Psoas muscle (tissue), 8 donors: ENCODE results near the gene CTDP1. TPM values are rescaled to one million over a fixed set of nuclear protein-coding genes. Genes with fewer than 3 reads are reported as not detected.

Source experiments
- ATAC-seq, 4 donors: fragments of 200-7000 bp; cut with Tn5 transposase; one replicate each; pipeline ENCODE4 v1.9.1; 2020; ENCODE audit warnings: moderate library complexity in 3 of 4, mild to moderate bottlenecking in 2 of 4
- DNase-seq, 2 donors: peaks; one replicate each; pipeline ENCODE4 v3.0.0-alpha.2; 2020
- H3K27ac ChIP-seq: fragments of 200-600 bp; one replicate; pipeline ENCODE4 v1.8.0; 2022
- H3K27me3 ChIP-seq, 3 donors: fragments of 200-600 bp in 1 of 3; one replicate each; pipeline versions ENCODE4 v1.6.1 to v1.8.0; 2013 to 2022; ENCODE audit warnings: low read length in 2 of 3, mild to moderate bottlenecking in 2 of 3, moderate library complexity in 1 of 3; ENCODE audit not compliant: insufficient read depth in 3 of 3
- H3K36me3 ChIP-seq, 2 donors: fragments of 200-600 bp in 1 of 2; one replicate each; pipeline versions ENCODE4 v1.6.1 to v1.8.0; 2013 to 2022; ENCODE audit warnings: low read depth in 1 of 2, mild to moderate bottlenecking in 1 of 2, moderate library complexity in 1 of 2; ENCODE audit not compliant: insufficient read depth in 1 of 2
- H3K4me1 ChIP-seq: fragments of 200-600 bp; one replicate; pipeline ENCODE4 v1.8.0; 2022
- H3K4me3 ChIP-seq: fragments of 200-600 bp; one replicate; pipeline ENCODE4 v1.8.0; 2022; ENCODE audit warnings: mild to moderate bottlenecking
- H3K9me3 ChIP-seq: fragments of 200-600 bp; one replicate; pipeline ENCODE4 v1.8.0; 2022
- CTCF ChIP-seq: fragments of 200-600 bp; IDR thresholded peaks from one replicate; pipeline ENCODE4 v1.8.0; 2022; ENCODE audit warnings: antibody characterized with exemption
- WGBS, 3 donors: extraction: QIAGEN DNeasy Blood & Tissue Kit; methylation state at CpG; one replicate each; pipeline versions ENCODE4 v1.1.6 to v1.1.7; 2013; 5-methylcytosine and 5-hydroxymethylcytosine counted together
- intact Hi-C, 2 donors: fragments of 100-400 bp; cut with DNase I; formaldehyde crosslinking; loops; one replicate each; pipeline versions ENCODE4 v1.11.0 to v1.14.2; 2022
- polyA plus RNA-seq, 3 donors: library from polyadenylated mRNA; stranded (reverse); fragments of 200-250 nt; gene quantifications; one replicate each; pipeline ENCODE4 v1.2.3, GENCODE V29; 2013
- total RNA-seq, 4 donors: library from RNA; stranded (reverse); fragmentation: NEBNext Ultra II Directional in 2 of 4; extraction: Animal tissue kit (Norgen Biotek cat#: 25700) in 2 of 4; gene quantifications; one replicate each; pipeline versions ENCODE4 v1.2.1 to v1.2.4, GENCODE V29; 2021 to 2023
- donor health status: healthy with polysubstance abuse.
- donor health status: DM: no; HTN: no; CAD: no; lungs with moderate emphysema.
- donor health status: Bipolar disorder and iron deficiency.
- donor health status: healthy.
- donor health status: DM: yes; HTN: yes; CAD: no.
- donor health status: DM: no; HTN: no; CAD: no.
- donor health status: DM: no; HTN: no; CAD: no.
- donor health status: DM: yes; HTN: yes; CAD: no.

CTDP1 gene
- total and polyA plus RNA-seq, 7 donors = 7.6 to 21.6 (median 12.4) TPM

GRCh38 chr18:79797518-79798345, 118.1 kb downstream of the CTDP1 start, which contains the start of gene KCNG2:
Gene KCNG2, plus strand, starts transcription at chr18:79797938. Its CDS starts 65,730 bp downstream, at chr18:79863668.
- no peak for TF ChIP-seq CTCF
- Histone ChIP-seq H3K4me3 (peak within 1 kb of the TSS; percentile 58), H3K4me1 (peaks cover 6% of the 10 kb centered on the region), H3K27ac (no peak within 1 kb of the TSS), H3K36me3 (no peaks in the 10 kb centered on the region), H3K27me3 (peaks cover 0 to 50% (median 16%) of the 10 kb centered on the region in 3 donors), H3K9me3 (no peaks in the 10 kb centered on the region)
- DNase-seq (peak in 1 of 2 donors; percentile 45), ATAC-seq (peak; percentile 44 to 77 (median 62))
- 2% methylated on average over 35 to 92 of the region's 92 CpGs for WGBS, 3 donors
- intact Hi-C loops = no loop called here

GRCh38 chr18:79798346-79798998, 118.9 kb downstream of the CTDP1 start:
- H3K4me1 ChIP-seq = peaks cover 6% of the 10 kb centered on the region
- H3K27ac ChIP-seq = no peak overlapping the region
- intact Hi-C loops = no loop called here
- no peaks in the 10 kb centered on the region for H3K36me3 ChIP-seq
- DNase-seq (peak in 1 of 2 donors; percentile 48), ATAC-seq (peak in 1 of 4 donors; percentile 22)
- peaks cover 0 to 50% (median 16%) of the 10 kb centered on the region in 3 donors for H3K27me3 ChIP-seq
- peak overlapping the region; percentile 58 for H3K4me3 ChIP-seq
- TF ChIP-seq CTCF = no peak
- no peaks in the 10 kb centered on the region for H3K9me3 ChIP-seq
- 1% methylated on average over 34 to 78 of the region's 78 CpGs for WGBS, 3 donors

GRCh38 chr18:79798999-79799370, 119.4 kb downstream of the CTDP1 start:
- Histone ChIP-seq H3K4me1 (peaks cover 6% of the 10 kb centered on the region), H3K36me3 (no peaks in the 10 kb centered on the region), H3K9me3 (no peaks in the 10 kb centered on the region), H3K4me3 (peak overlapping the region; percentile 58), H3K27me3 (peaks cover 0 to 50% (median 16%) of the 10 kb centered on the region in 3 donors), H3K27ac (no peak overlapping the region)
- intact Hi-C loops = no loop called here
- 3 to 4% (median 3%) methylated on average over 11 to 14 of the region's 14 CpGs for WGBS, 3 donors
- ATAC-seq (no peak), DNase-seq (no peak)
- no peak for TF ChIP-seq CTCF

GRCh38 chr18:79799619-79800370, 120.2 kb downstream of the CTDP1 start:
- 66 to 73% (median 72%) methylated on average over 30 of the region's 30 CpGs for WGBS, 3 donors
- DNase-seq (no peak), ATAC-seq (no peak)
- Histone ChIP-seq H3K36me3 (no peaks in the 10 kb centered on the region), H3K4me1 (peaks cover 6% of the 10 kb centered on the region), H3K4me3 (no peak overlapping the region), H3K9me3 (no peaks in the 10 kb centered on the region), H3K27ac (no peak overlapping the region), H3K27me3 (peaks cover 0 to 50% (median 15%) of the 10 kb centered on the region in 3 donors)
- no peak for TF ChIP-seq CTCF
- intact Hi-C loops = no loop called here
